ENCODE data around the gene LRRC71.

LRRC71 gene

DNA sequence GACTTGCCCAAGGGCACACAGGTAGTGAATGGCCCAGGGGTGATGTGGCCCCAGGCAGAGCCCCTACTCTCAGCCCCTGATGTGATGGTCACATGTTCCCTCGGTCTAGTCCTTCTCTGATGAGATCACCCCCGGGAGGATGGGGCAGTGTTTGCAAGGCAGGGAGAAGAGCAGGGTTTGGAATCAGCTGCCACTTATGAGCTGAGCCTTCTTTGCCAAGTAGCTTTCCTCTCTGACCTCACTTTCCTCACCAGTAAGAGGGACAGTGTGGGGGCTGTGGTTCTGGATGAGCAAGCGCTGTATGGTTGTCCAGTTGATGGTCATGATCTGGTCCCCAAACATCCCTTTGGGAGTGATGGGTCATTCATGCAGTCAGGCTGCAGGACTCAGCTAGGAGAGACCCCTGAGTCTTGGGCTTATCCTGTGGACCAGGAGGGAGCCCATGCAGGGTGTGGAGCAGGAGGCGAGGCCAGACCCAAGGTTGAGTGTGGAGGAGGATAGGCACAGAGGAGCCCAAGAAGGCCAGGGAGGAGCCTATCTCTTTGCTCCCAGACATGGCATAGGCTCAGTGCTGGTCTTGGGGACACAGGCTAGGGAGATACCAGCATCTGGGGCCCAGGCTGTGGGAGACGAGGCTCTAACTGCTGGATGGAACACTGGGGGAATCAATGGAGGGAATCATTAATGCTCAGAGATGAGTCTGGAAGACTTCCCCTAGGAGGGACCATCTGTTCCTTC, 42.8 kb upstream of the LRRC71 start:
- Histone ChIP-seq H3K27me3 (no peaks in the 10 kb centered on the region), H3K4me1 (peaks cover 40% of the 10 kb centered on the region), H3K4me3 (ENCODE audit: low read depth, low read length) (no peak overlapping the region), H3K9me3 (no peaks in the 10 kb centered on the region), H3K36me3 (peaks cover 6% of the 10 kb centered on the region)
- DNase-seq: no peak
- TF ChIP-seq, protein P1, sequence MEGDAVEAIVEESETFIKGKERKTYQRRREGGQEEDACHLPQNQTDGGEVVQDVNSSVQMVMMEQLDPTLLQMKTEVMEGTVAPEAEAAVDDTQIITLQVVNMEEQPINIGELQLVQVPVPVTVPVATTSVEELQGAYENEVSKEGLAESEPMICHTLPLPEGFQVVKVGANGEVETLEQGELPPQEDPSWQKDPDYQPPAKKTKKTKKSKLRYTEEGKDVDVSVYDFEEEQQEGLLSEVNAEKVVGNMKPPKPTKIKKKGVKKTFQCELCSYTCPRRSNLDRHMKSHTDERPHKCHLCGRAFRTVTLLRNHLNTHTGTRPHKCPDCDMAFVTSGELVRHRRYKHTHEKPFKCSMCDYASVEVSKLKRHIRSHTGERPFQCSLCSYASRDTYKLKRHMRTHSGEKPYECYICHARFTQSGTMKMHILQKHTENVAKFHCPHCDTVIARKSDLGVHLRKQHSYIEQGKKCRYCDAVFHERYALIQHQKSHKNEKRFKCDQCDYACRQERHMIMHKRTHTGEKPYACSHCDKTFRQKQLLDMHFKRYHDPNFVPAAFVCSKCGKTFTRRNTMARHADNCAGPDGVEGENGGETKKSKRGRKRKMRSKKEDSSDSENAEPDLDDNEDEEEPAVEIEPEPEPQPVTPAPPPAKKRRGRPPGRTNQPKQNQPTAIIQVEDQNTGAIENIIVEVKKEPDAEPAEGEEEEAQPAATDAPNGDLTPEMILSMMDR (IDR thresholded peaks at IDR 0.05; ENCODE audit: low read depth, low read length): no peak

DNA sequence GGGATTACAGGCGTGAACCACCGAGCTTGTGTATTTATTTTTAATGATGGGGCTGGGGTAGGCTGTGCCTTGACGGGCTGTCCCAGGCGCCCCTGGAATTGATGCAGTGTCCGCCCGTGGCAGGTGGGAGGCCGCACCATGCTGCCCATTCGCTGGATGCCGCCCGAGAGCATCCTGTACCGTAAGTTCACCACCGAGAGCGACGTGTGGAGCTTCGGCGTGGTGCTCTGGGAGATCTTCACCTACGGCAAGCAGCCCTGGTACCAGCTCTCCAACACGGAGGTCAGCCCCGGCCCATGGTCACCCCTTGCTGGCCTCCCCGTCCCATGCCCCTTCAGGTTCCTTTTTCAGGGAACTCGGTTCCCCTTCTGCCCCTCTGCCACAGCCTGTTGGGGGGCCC, 40.6 kb upstream of the LRRC71 start:
- Histone ChIP-seq H3K4me1 (peaks cover 55% of the 10 kb centered on the region), H3K27me3 (no peaks in the 10 kb centered on the region), H3K9me3 (no peaks in the 10 kb centered on the region), H3K4me3 (ENCODE audit: low read depth, low read length) (no peak overlapping the region), H3K36me3 (peaks cover 6% of the 10 kb centered on the region)
- no peak for DNase-seq
- TF ChIP-seq, protein P1 (IDR thresholded peaks at IDR 0.05; ENCODE audit: low read depth, low read length): no peak

DNA sequence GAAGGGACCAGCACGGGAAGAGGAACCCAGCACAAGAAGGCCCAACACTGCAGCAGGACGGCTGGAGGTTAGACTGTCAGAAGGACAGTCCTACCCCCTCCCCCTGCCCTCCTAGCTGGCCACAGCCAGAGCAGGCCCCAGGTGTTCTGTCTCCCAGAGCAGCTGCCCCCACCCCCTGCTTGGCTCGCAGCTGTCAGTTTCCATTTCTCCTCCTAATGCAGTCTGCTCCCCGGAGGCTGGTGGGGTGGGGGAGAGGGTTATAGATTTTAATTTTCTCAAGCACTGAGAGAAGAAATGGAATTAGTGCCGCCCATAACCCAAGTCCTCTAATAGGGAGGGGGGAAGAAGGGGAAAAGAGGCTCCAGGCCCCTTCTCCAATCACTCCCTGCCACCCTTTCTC, 40.0 kb upstream of the LRRC71 start:
- no peak overlapping the region for H3K4me3 ChIP-seq (ENCODE audit: low read depth, low read length)
- no peak for DNase-seq
- H3K4me1 ChIP-seq: peaks cover 55% of the 10 kb centered on the region
- no peaks in the 10 kb centered on the region for H3K9me3 ChIP-seq
- TF ChIP-seq, protein P1 (IDR thresholded peaks at IDR 0.05; ENCODE audit: low read depth, low read length): no peak
- no peaks in the 10 kb centered on the region for H3K27me3 ChIP-seq
- H3K36me3 ChIP-seq: peaks cover 6% of the 10 kb centered on the region; the same call in 1 of the 2 replicates

DNA sequence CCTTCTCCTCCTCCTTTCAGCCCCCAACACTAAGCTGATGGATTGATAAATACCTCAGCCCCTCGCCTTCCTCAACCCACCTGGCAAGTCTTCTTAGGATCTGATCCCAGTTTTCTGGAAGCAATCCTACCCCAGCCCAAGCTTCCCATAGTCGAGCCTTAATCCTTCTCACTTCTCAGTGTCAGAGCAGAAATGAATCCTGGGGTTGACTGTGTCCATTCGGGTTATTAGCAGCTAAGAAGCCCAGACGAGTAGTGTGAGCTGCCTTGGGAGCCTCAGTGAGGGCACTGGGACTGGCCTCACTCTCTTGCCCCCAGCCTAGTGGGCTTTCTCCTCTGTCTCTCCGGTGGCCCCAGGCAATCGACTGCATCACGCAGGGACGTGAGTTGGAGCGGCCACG, 39.3 kb upstream of the LRRC71 start:
- H3K9me3 ChIP-seq: no peaks in the 10 kb centered on the region
- no peak overlapping the region for H3K4me3 ChIP-seq (ENCODE audit: low read depth, low read length)
- H3K27me3 ChIP-seq: no peaks in the 10 kb centered on the region
- no peak for DNase-seq
- TF ChIP-seq, protein P1 (IDR thresholded peaks at IDR 0.05; ENCODE audit: low read depth, low read length): no peak
- H3K4me1 ChIP-seq: peaks cover 53% of the 10 kb centered on the region
- H3K36me3 ChIP-seq: peaks cover 6% of the 10 kb centered on the region; the same call in 1 of the 2 replicates

DNA sequence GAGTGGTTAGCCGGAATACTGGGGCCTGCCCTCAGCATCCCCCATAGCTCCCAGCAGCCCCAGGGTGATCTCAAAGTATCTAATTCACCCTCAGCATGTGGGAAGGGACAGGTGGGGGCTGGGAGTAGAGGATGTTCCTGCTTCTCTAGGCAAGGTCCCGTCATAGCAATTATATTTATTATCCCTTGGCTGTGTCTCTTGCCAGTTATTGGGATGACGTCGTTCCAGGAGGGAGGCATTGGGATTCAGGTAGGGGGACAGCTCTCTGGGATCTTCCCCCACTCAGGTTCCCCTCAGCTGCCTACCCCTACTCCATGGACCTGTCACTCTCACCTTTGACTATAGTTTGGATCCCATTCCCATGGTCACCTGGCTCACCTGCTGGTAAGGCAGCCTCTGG, 38.8 kb upstream of the LRRC71 start:
- TF ChIP-seq, protein P1 (IDR thresholded peaks at IDR 0.05; ENCODE audit: low read depth, low read length): no peak

DNA sequence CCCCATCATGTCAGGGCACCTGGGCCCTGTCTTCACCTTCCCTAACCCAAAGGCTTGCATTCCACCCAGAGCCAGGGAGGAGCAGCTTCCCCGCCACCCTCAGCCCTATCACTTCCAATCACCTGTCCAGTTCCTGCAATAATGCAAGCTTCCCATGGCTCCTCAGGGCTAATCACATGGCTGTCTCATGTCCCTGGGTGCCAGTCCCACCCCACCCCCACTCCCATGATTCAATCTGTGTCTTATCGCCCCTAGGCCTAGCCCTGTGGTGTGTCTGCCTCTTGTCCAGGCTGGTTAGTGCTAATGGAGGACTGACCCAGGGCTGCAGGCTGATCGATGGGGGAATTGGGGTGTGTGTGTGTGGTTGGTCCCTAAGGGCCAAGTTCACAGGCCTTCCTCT, 37.9 kb upstream of the LRRC71 start:
- no peak overlapping the region for H3K4me3 ChIP-seq (ENCODE audit: low read depth, low read length)
- TF ChIP-seq, protein P1 (IDR thresholded peaks at IDR 0.05; ENCODE audit: low read depth, low read length): no peak
- no peaks in the 10 kb centered on the region for H3K9me3 ChIP-seq
- peaks cover 58% of the 10 kb centered on the region for H3K4me1 ChIP-seq
- DNase-seq: peak; percentile 83
- peaks cover 2% of the 10 kb centered on the region; the same call in 1 of the 2 replicates for H3K36me3 ChIP-seq
- H3K27me3 ChIP-seq: no peaks in the 10 kb centered on the region

More for the DNA sequence above, 38.8 kb upstream of the LRRC71 start:
- no peaks in the 10 kb centered on the region for H3K9me3 ChIP-seq
- peaks cover 6% of the 10 kb centered on the region; the same call in 1 of the 2 replicates for H3K36me3 ChIP-seq
- H3K27me3 ChIP-seq: no peaks in the 10 kb centered on the region
- H3K4me1 ChIP-seq: peaks cover 59% of the 10 kb centered on the region
- no peak overlapping the region for H3K4me3 ChIP-seq (ENCODE audit: low read depth, low read length)
- no peak for DNase-seq
